Naive B cell (primary cell): ENCODE data around the gene SLC39A13. TPM values are rescaled to one million over a fixed set of nuclear protein-coding genes. Genes with fewer than 3 reads are reported as not detected.

Source experiments
- ATAC-seq, 2 donors: fragments of 150-1000 bp; cut with Tn5 transposase; 2 replicates each; pipeline ENCODE4 v1.10.0; 2021; ENCODE audit warnings: low read depth in 2 of 2, mild to moderate bottlenecking in 2 of 2, moderate library complexity in 2 of 2
- DNase-seq: peaks from one replicate; pipeline ENCODE4 v3.0.0; 2022
- H3K27ac Mint-ChIP-seq, 6 donors: one replicate each; pipeline ENCODE4 v1.8.0; 2020 to 2022; ENCODE audit warnings: mild to moderate bottlenecking in 6 of 6, mixed read lengths in 6 of 6, moderate library complexity in 5 of 6, inconsistent platforms in 2 of 6
- H3K27me3 Mint-ChIP-seq, 3 donors: one replicate each; pipeline ENCODE4 v1.8.0; 2021 to 2022; ENCODE audit warnings: mixed read lengths in 3 of 3, mild to moderate bottlenecking in 1 of 3
- H3K36me3 Mint-ChIP-seq, 2 donors: one replicate each; pipeline ENCODE4 v1.8.0; 2020 to 2022; ENCODE audit warnings: mixed read lengths in 2 of 2, inconsistent platforms in 1 of 2, mild to moderate bottlenecking in 1 of 2
- H3K4me1 Mint-ChIP-seq, 3 donors: one replicate each; pipeline ENCODE4 v1.8.0; 2020 to 2022; ENCODE audit warnings: mixed read lengths in 3 of 3, inconsistent platforms in 1 of 3, mild to moderate bottlenecking in 1 of 3, moderate library complexity in 1 of 3
- H3K4me3 Mint-ChIP-seq, 8 donors: one replicate each; pipeline ENCODE4 v1.8.0; 2020 to 2022; ENCODE audit warnings: mild to moderate bottlenecking in 8 of 8, mixed read lengths in 8 of 8, moderate library complexity in 8 of 8, inconsistent platforms in 2 of 8
- H3K9me3 Mint-ChIP-seq, 7 donors: one replicate each; pipeline ENCODE4 v1.8.0; 2020 to 2022; ENCODE audit warnings: mixed read lengths in 7 of 7, mild to moderate bottlenecking in 5 of 7, inconsistent platforms in 2 of 7, moderate library complexity in 1 of 7
- polyA plus RNA-seq, 6 donors: library from polyadenylated mRNA; unstranded; fragments of 300-500 nt; fragmentation: Illumina TruSeq; gene quantifications; one replicate each; pipeline ENCODE4 v1.2.3, GENCODE V29; 2021; ENCODE audit warnings: low read depth in 6 of 6

Gene SLC39A13
- 10 to 100 TPM in 5 of 6 donors, 1 to 10 TPM in 1; 7.5 to 21.9 (median 17.2) TPM for polyA plus RNA-seq

DNA sequence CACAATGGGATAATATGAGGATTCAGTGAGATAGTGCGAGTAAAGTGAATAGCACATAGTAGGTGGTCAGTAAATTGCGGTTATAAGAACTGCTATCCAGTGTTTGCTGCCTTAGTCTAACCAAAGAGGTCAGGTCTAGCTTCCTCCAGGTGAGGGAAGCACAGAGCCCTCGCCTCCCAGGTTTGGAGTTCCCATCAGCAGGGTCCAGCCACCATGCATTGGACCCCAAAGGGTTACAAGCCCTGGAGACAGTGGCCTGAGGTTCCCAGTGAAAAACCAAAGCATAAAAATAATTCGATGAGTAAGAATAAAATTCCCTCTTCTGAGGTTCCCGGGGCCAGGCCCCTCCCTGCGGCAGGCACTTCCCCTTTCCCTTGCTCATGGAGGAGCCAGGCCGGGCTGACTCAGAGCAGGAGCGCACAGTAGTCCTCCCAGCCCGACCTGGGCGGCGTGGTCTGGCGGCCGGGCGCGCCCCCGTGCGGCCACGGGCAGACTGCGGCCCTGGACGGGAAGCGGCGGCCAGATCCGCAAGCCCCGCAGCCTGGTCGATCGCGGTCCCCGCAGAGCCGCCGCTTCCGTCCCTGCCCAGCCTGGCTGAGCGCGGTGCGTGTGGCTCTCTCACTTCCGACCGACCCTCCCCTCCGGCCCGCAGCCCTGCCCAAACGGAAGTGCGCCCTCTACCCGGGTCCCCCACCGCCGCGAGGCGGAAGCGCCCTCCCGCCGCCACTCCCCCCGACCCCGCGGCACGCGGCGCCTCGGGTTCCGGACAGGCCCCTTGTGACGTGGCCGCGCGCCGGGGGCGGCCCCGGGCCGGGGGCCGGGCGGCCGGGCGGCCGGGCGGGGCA, at the start of gene SLC39A13:
SLC39A13 (plus strand) TSS at position 845 of the 845 bp plus-strand sequence. CDS start 1,505 bp downstream, outside the sequence.
- Mint-ChIP-seq H3K4me3 (peak within 1 kb of the TSS; percentile 88 to 97 (median 94)), H3K27ac (peak within 1 kb of the TSS; percentile 91 to 99 (median 94)), H3K9me3 (no peaks in the 10 kb centered on the region), H3K27me3 (no peaks in the 10 kb centered on the region), H3K4me1 (peaks cover 25 to 40% (median 29%) of the 10 kb centered on the region in 3 donors), H3K36me3 (no peaks in the 10 kb centered on the region)
- ATAC-seq (peak; percentile 84), DNase-seq (peak; percentile 98)

DNA sequence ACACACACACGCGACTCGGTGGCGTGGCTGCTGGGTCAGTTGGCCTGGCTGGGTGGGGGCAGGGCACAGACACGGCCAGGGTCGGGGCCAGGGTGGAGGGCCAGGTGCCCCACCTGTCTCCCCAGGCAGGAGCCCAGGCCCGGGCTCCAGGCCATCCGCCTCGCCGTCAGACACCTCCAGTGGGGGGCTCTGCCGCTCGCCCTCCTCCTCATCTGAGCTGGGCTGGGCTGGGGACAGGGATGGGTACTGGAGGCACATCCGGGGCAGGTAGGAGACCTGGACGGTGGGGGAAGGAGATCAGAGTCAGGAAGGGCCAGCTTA, 49.7 kb upstream of the SLC39A13 start:
- Mint-ChIP-seq H3K36me3 (peaks cover 0 to 6% of the 10 kb centered on the region in 2 donors), H3K27ac (no peak overlapping the region), H3K4me1 (peaks cover 19 to 30% (median 21%) of the 10 kb centered on the region in 3 donors), H3K27me3 (no peaks in the 10 kb centered on the region), H3K4me3 (no peak overlapping the region), H3K9me3 (no peaks in the 10 kb centered on the region)
- DNase-seq (no peak), ATAC-seq (no peak)

DNA sequence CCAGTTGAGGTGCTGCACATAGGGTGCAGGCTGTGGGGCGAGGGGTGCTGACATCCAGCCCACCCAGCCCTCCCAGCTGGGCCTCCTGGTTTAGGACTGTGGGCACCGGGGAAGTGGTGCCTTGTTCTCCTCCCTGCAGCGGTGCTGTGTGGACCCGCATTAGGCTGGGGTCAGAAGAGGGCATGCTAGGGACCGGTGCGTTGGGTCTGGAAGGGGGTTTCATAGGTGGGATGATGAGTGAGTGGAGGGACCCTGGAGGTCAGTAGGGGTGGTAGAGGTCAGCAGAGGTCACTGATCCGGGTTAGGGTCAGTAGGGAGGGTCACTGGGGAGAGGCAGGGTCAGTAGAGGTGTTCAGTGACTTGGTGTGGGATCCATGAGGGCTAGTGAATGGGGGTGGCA, 49.2 kb upstream of the SLC39A13 start:
- no peak for ATAC-seq
- Mint-ChIP-seq H3K27ac (peak overlapping the region in 3 of 6 donors; percentile 14 to 92 (median 81)), H3K9me3 (no peaks in the 10 kb centered on the region), H3K27me3 (no peaks in the 10 kb centered on the region), H3K4me3 (peak overlapping the region in 3 of 8 donors; percentile 10 to 49 (median 33)), H3K36me3 (peaks cover 0 to 5% of the 10 kb centered on the region in 2 donors), H3K4me1 (peaks cover 19 to 31% (median 22%) of the 10 kb centered on the region in 3 donors)
- DNase-seq: no peak

DNA sequence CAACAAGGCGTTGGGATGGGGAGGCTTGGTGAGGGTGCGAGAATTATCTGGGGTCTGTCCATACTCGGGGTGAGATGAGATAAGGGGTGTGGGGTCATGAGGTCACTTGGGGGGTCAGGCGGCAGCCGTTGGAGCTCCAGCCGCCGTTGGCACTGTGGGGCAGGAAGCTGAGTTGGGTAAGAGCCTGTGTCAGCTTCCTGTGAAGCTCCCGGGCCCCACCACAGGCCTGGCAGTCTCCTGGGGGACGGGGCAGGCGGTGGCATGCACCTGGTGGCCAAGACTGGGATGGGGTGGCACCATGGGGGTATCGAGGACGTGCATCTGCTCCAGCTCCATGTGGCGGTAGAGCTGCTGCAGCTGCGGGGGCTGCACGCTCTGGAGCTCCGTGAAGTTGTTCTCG, 48.8 kb upstream of the SLC39A13 start:
- Mint-ChIP-seq H3K4me3 (peak overlapping the region in 3 of 8 donors; percentile 10 to 49 (median 33)), H3K9me3 (no peaks in the 10 kb centered on the region), H3K27me3 (no peaks in the 10 kb centered on the region), H3K27ac (peak overlapping the region in 5 of 6 donors; percentile 6 to 92 (median 70)), H3K36me3 (peaks cover 0 to 1% of the 10 kb centered on the region in 2 donors), H3K4me1 (peaks cover 23 to 35% (median 26%) of the 10 kb centered on the region in 3 donors)
- no peak for DNase-seq
- no peak for ATAC-seq

DNA sequence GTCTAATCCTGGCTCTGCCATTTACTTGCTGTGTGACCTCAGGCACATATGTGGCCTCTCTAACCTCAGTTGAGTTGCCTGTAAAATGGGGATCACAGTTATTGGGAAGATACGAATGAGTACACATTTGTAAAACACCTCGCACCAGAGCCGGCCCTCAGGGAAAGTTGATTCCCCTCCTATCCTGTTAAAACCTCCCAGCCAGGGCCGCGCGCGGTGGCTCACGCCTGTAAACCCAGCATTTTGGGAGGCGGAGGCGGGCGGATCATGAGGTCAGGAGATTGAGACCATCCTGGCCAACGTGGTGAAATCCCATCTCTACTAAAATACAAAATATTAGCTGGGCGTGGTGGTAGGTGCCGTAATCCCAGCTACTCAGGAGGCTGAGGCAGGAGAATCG, 48.0 kb upstream of the SLC39A13 start:
- H3K27ac Mint-ChIP-seq: peak overlapping the region in 2 of 6 donors; percentile 56 to 92
- H3K9me3 Mint-ChIP-seq: no peaks in the 10 kb centered on the region
- H3K4me1 Mint-ChIP-seq: peaks cover 27 to 42% (median 27%) of the 10 kb centered on the region in 3 donors
- no peak for DNase-seq
- H3K4me3 Mint-ChIP-seq: peak overlapping the region in 1 of 8 donors; percentile 51
- H3K27me3 Mint-ChIP-seq: no peaks in the 10 kb centered on the region
- ATAC-seq: no peak
- H3K36me3 Mint-ChIP-seq: no peaks in the 10 kb centered on the region

DNA sequence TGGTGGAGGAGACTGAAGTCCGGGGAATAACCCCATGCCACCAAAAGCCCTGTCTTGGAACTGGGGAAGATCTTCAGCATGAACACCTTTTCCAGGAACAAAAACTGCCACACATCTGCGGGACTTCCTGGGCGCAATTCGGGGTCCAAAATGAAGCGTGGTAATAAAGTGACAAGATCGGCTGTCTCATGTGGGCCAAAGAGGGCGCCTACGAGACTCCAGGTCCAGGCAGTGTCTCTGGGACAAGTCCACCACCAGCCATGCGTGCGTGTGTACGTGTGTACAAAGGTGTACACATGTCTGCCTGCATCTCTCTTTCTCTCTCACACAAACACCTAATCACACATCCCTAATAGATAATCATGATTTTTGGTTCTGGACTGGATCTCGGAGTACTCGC, 47.0 kb upstream of the SLC39A13 start:
- Mint-ChIP-seq H3K9me3 (no peaks in the 10 kb centered on the region), H3K27me3 (no peaks in the 10 kb centered on the region), H3K4me3 (peak overlapping the region in 2 of 8 donors; percentile 30 to 54), H3K4me1 (peaks cover 35 to 49% (median 36%) of the 10 kb centered on the region in 3 donors), H3K27ac (peak overlapping the region; percentile 54 to 92 (median 76)), H3K36me3 (no peaks in the 10 kb centered on the region)
- ATAC-seq (no peak), DNase-seq (no peak)

DNA sequence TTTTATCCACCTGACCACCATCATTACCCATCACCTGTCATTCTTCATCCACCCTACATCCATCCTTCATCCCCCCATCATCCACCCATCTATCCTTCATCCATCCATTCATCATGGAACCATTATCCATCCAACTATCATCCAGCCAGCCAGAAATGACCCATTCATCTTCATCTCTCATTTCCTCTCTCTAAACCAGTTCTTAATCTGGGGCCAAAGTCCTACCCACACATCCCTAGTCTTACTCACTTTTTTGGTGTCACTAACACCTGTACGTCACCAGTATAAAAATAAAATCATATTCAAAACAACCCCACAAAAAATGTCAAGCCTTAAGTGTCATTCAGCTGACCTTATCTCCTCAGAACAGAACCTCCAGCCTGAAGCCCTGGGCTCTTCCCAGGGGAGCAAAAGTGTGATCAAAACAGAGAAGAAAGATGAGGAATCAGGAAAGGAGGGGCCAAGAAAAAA, 42.3 kb upstream of the SLC39A13 start:
- DNase-seq: no peak
- Mint-ChIP-seq H3K27ac (peak overlapping the region in 5 of 6 donors; percentile 3 to 70 (median 54)), H3K4me1 (peaks cover 45 to 58% (median 50%) of the 10 kb centered on the region in 3 donors), H3K36me3 (peaks cover 5 to 23% of the 10 kb centered on the region in 2 donors), H3K4me3 (peak overlapping the region in 1 of 8 donors; percentile 0), H3K9me3 (no peaks in the 10 kb centered on the region), H3K27me3 (no peaks in the 10 kb centered on the region)
- ATAC-seq: no peak

DNA sequence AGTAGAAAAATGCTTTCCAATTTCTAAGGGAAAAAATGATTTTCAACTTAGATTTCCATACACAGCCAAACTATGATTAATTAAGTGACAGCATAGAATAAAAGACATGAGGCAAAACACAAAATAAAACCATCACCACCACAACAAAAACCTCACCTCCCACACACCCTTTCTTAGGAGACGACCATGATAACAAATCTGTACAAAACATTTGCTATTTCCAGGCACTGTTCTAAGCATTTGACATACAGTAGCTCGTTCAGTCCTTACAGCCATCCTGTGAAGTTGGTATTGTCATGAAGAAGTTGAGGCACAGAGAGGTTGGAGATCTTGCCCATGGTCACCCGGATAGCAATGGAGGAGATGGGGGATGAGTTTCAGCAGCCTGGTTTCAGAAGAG, 38.7 kb upstream of the SLC39A13 start:
- peaks cover 48 to 64% (median 60%) of the 10 kb centered on the region in 3 donors for H3K4me1 Mint-ChIP-seq
- DNase-seq: no peak
- H3K36me3 Mint-ChIP-seq: peaks cover 5 to 34% of the 10 kb centered on the region in 2 donors
- peak overlapping the region in 3 of 6 donors; percentile 40 to 46 (median 40) for H3K27ac Mint-ChIP-seq
- no peak for ATAC-seq
- H3K4me3 Mint-ChIP-seq: no peak overlapping the region
- no peaks in the 10 kb centered on the region for H3K27me3 Mint-ChIP-seq
- no peaks in the 10 kb centered on the region for H3K9me3 Mint-ChIP-seq

DNA sequence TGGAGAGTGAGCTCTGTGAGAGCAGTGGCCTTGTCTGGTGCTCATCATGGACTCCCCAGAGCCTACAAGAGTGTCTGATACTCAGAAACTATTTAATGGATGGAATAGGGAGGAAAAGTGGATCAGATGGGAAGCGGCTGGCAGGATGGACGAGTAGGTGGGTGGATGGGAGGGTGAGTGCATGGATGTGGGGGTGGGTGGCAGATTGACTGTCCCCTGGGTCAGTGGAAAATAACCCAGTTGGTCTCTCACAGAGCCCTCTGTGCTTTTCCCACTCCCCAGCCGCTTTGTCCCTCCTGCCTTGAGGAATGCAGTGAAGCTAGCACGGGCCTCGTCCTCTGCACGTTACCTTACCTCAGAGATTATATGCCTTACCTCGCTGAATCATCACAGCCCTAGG, 36.0 kb upstream of the SLC39A13 start:
- peaks cover 0 to 26% of the 10 kb centered on the region in 2 donors for H3K36me3 Mint-ChIP-seq
- ATAC-seq: no peak
- no peak for DNase-seq
- no peaks in the 10 kb centered on the region for H3K9me3 Mint-ChIP-seq
- peak overlapping the region in 1 of 8 donors; percentile 42 for H3K4me3 Mint-ChIP-seq
- peak overlapping the region in 4 of 6 donors; percentile 49 to 89 (median 78) for H3K27ac Mint-ChIP-seq
- no peaks in the 10 kb centered on the region for H3K27me3 Mint-ChIP-seq
- H3K4me1 Mint-ChIP-seq: peaks cover 50 to 70% (median 65%) of the 10 kb centered on the region in 3 donors

DNA sequence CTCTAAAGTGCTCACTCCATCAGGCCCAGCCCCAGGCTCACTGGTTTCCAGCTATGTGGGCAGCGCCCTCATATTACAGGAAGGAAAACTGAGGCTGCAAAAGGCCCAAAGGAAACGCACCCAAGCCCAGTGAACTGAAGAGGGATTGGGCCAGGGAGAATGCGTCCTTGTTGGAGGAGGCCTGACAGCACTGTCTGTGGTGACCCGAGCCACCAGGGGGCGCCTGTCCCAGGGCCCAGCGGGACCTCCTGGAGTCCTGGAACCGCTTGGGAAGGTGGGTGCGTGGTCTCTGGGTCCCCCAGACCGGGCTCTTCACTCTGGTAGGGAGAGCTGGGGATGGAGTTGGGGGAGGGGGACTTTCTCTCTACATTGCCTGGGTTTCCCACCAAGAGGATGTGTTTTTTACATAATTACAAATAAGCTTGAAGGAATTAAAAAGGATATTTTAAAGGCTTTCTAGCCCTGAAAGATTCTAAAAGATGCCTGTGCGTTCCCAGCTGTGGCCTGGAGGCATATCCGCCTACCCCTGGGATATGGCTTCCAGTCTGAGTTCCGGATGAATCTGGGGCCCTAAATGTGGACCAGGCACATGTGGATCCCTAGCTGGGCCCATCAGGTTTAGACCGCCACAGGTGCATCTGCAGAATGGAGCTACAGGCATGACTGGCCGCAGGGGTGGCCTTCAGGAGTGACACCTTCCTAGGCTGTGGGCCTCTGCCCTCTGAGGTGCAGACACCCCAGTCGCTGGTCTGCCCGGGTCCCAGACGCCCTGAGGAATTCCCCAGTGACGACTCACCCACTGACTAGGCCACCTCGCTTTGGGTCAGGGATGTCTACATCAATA, 34.3 kb upstream of the SLC39A13 start:
- DNase-seq (peak; percentile 75), ATAC-seq (peak; percentile 14 to 30)
- no peaks in the 10 kb centered on the region for H3K27me3 Mint-ChIP-seq
- H3K4me1 Mint-ChIP-seq: peaks cover 56 to 65% (median 57%) of the 10 kb centered on the region in 3 donors
- peak overlapping the region; percentile 59 to 82 (median 66) for H3K27ac Mint-ChIP-seq
- no peaks in the 10 kb centered on the region for H3K9me3 Mint-ChIP-seq
- H3K4me3 Mint-ChIP-seq: peak overlapping the region in 6 of 8 donors; percentile 15 to 73 (median 34)
- peaks cover 0 to 17% of the 10 kb centered on the region in 2 donors for H3K36me3 Mint-ChIP-seq

DNA sequence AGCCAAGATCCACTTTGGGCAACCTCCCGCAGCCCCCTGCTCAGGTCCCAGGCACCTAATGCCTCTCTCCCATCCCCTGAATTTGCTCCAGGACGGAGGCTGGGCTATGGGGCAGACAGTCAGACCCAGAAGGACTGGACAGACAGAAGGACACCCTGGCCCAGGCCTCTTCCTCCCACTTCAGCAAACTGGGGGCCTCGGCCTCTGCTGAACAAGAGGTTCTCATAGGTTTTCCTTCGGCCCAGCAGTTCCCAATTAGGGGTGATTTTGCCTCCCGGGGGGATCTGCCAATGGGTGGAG, 33.7 kb upstream of the SLC39A13 start:
- no peaks in the 10 kb centered on the region for H3K9me3 Mint-ChIP-seq
- peaks cover 51 to 59% (median 52%) of the 10 kb centered on the region in 3 donors for H3K4me1 Mint-ChIP-seq
- no peak for ATAC-seq
- no peaks in the 10 kb centered on the region for H3K27me3 Mint-ChIP-seq
- peak overlapping the region in 6 of 8 donors; percentile 16 to 96 (median 66) for H3K4me3 Mint-ChIP-seq
- no peak for DNase-seq
- H3K36me3 Mint-ChIP-seq: peaks cover 0 to 12% of the 10 kb centered on the region in 2 donors
- H3K27ac Mint-ChIP-seq: peak overlapping the region in 3 of 6 donors; percentile 59 to 82 (median 69)

DNA sequence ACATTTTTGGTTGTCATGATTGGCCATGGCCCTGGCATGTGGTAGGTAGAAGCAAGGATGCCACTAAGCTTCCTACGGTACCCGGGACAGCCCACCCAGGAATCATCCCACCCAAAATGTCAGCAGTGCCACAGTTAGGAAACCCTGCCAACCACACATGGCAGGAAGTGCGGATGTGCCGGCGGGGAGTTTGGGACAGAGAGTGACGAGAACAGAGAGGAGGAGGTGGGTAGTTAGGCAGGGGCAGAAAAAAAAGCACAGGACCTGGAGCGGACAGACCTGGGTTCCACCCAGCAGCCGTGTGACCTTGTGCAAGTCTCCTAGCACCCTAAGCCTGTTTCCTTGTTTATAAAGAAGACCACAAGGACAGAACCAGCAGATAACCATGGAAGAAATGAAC, 33.4 kb upstream of the SLC39A13 start:
- peak overlapping the region in 6 of 8 donors; percentile 42 to 96 (median 68) for H3K4me3 Mint-ChIP-seq
- H3K27me3 Mint-ChIP-seq: no peaks in the 10 kb centered on the region
- peaks cover 48 to 55% (median 49%) of the 10 kb centered on the region in 3 donors for H3K4me1 Mint-ChIP-seq
- DNase-seq (no peak), ATAC-seq (no peak)
- H3K27ac Mint-ChIP-seq: peak overlapping the region in 4 of 6 donors; percentile 69 to 88 (median 80)
- peaks cover 0 to 11% of the 10 kb centered on the region in 2 donors for H3K36me3 Mint-ChIP-seq
- H3K9me3 Mint-ChIP-seq: no peaks in the 10 kb centered on the region

DNA sequence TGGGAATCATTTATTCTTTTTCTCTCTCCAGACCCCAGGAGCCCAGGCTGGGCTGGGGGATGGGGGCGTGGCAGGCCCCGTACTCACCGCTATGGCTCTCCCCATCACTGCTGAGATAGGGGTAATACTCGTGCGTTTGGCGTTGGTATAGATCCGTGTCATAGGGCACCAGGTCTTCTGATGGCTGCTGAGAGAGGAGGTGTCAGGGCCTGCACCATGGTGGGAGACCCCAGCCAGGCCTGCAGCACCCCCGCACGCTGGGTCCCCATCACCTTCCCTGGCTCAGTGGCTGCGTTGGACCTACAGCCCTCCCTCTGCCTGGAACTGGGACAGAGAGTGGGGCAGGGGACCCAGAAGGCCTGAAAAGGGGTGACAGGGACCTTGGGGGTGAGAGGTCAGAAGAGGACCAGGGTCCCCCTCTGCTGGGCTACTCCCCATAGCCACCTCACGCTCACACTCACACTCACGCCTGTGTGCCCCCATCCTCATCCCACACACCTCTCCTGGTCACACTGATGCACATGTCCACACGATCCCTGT, 32.8 kb upstream of the SLC39A13 start:
- H3K36me3 Mint-ChIP-seq: peaks cover 0 to 11% of the 10 kb centered on the region in 2 donors
- peak overlapping the region in 6 of 8 donors; percentile 42 to 96 (median 68) for H3K4me3 Mint-ChIP-seq
- DNase-seq (no peak), ATAC-seq (no peak)
- H3K27ac Mint-ChIP-seq: peak overlapping the region in 3 of 6 donors; percentile 58 to 91 (median 69)
- peaks cover 46 to 55% (median 50%) of the 10 kb centered on the region in 3 donors for H3K4me1 Mint-ChIP-seq
- no peaks in the 10 kb centered on the region for H3K9me3 Mint-ChIP-seq
- no peaks in the 10 kb centered on the region for H3K27me3 Mint-ChIP-seq
